ENCODE data around the gene CST2.
"Not testable (repeated sequence)": the region's sequence is repeated elsewhere in the genome, so short reads cannot be mapped to it uniquely, and the experiment has no call there.

The CST2 gene

DNA sequence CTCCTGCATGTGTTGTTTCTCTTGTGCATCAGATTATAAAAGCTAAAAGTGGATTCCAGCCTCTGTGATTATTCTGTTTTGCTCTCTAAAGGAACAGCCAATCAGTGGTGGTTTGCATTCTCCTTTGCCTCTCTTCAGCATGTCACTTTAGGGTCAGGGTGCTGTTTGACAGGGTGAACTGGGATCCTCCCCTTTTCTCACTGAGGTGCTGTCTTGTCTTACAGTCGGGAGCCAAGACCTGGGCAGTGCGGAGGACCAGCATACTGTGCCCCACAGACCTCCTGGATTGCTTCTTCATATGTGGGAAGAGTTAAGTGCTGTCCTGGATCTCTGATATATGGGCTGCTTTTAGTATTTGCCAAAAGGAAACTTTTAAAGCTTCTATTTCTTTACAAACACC lies 15.2 kb upstream of the CST2 start:
- Histone ChIP-seq H3K4me3 (replicated peaks; ENCODE audit: insufficient read depth, low read length) (no peak overlapping the region), H3K27me3 (ENCODE audit: insufficient read depth, poor library complexity, severe bottlenecking) (no peaks in the 10 kb centered on the region), H3K27ac (replicated peaks) (no peak overlapping the region)
- no peak for DNase-seq (ENCODE audit: low read depth in 1 of 2, low spot score in 1 of 2)
- TF ChIP-seq GABPA (IDR thresholded peaks at IDR 0.05; ENCODE audit: low read depth) (no peak), POLR2AphosphoS5 (IDR thresholded peaks at IDR 0.05; ENCODE audit: low read depth) (no peak), SPI1 (IDR thresholded peaks at IDR 0.05; ENCODE audit: borderline replicate concordance, low read depth) (no peak)
- TF ChIP-seq, protein P1, sequence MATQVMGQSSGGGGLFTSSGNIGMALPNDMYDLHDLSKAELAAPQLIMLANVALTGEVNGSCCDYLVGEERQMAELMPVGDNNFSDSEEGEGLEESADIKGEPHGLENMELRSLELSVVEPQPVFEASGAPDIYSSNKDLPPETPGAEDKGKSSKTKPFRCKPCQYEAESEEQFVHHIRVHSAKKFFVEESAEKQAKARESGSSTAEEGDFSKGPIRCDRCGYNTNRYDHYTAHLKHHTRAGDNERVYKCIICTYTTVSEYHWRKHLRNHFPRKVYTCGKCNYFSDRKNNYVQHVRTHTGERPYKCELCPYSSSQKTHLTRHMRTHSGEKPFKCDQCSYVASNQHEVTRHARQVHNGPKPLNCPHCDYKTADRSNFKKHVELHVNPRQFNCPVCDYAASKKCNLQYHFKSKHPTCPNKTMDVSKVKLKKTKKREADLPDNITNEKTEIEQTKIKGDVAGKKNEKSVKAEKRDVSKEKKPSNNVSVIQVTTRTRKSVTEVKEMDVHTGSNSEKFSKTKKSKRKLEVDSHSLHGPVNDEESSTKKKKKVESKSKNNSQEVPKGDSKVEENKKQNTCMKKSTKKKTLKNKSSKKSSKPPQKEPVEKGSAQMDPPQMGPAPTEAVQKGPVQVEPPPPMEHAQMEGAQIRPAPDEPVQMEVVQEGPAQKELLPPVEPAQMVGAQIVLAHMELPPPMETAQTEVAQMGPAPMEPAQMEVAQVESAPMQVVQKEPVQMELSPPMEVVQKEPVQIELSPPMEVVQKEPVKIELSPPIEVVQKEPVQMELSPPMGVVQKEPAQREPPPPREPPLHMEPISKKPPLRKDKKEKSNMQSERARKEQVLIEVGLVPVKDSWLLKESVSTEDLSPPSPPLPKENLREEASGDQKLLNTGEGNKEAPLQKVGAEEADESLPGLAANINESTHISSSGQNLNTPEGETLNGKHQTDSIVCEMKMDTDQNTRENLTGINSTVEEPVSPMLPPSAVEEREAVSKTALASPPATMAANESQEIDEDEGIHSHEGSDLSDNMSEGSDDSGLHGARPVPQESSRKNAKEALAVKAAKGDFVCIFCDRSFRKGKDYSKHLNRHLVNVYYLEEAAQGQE (IDR thresholded peaks at IDR 0.05; ENCODE audit: insufficient replicate concordance, low read depth): no peak
- TF ChIP-seq, protein P2, sequence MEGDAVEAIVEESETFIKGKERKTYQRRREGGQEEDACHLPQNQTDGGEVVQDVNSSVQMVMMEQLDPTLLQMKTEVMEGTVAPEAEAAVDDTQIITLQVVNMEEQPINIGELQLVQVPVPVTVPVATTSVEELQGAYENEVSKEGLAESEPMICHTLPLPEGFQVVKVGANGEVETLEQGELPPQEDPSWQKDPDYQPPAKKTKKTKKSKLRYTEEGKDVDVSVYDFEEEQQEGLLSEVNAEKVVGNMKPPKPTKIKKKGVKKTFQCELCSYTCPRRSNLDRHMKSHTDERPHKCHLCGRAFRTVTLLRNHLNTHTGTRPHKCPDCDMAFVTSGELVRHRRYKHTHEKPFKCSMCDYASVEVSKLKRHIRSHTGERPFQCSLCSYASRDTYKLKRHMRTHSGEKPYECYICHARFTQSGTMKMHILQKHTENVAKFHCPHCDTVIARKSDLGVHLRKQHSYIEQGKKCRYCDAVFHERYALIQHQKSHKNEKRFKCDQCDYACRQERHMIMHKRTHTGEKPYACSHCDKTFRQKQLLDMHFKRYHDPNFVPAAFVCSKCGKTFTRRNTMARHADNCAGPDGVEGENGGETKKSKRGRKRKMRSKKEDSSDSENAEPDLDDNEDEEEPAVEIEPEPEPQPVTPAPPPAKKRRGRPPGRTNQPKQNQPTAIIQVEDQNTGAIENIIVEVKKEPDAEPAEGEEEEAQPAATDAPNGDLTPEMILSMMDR (IDR thresholded peaks at IDR 0.05; ENCODE audit: insufficient read depth, low read length): no peak

DNA sequence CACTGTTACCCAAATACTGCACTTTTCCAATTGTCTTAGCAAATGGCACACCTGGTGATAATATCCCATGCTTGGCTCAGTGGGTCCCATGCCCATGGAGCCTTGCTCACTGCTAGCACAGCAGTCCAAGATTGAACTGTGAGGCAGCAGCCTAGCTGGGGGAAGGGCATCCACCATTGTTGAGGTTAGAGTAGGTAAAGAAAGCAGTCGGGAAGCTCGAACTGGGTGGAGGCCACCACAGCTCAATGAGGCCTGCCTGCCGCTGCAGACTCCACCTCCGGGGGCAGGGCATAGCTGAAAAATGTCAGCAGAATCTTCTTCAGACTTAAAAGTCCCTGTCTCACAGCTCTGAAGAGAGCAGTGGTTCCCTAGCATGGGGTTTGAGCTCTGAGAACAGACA lies 9.2 kb upstream of the CST2 start:
- H3K27me3 ChIP-seq (ENCODE audit: insufficient read depth, poor library complexity, severe bottlenecking): no peaks in the 10 kb centered on the region
- H3K27ac ChIP-seq (replicated peaks): no peak overlapping the region
- DNase-seq (ENCODE audit: low read depth in 1 of 2, low spot score in 1 of 2): no peak
- TF ChIP-seq, protein P2 (IDR thresholded peaks at IDR 0.05; ENCODE audit: insufficient read depth, low read length): no peak
- TF ChIP-seq POLR2AphosphoS5 (IDR thresholded peaks at IDR 0.05; ENCODE audit: low read depth) (no peak), SPI1 (IDR thresholded peaks at IDR 0.05; ENCODE audit: borderline replicate concordance, low read depth) (no peak), GABPA (IDR thresholded peaks at IDR 0.05; ENCODE audit: low read depth) (no peak)
- TF ChIP-seq, protein P1 (IDR thresholded peaks at IDR 0.05; ENCODE audit: insufficient replicate concordance, low read depth): no peak
- H3K4me3 ChIP-seq (replicated peaks; ENCODE audit: insufficient read depth, low read length): no peak overlapping the region

DNA sequence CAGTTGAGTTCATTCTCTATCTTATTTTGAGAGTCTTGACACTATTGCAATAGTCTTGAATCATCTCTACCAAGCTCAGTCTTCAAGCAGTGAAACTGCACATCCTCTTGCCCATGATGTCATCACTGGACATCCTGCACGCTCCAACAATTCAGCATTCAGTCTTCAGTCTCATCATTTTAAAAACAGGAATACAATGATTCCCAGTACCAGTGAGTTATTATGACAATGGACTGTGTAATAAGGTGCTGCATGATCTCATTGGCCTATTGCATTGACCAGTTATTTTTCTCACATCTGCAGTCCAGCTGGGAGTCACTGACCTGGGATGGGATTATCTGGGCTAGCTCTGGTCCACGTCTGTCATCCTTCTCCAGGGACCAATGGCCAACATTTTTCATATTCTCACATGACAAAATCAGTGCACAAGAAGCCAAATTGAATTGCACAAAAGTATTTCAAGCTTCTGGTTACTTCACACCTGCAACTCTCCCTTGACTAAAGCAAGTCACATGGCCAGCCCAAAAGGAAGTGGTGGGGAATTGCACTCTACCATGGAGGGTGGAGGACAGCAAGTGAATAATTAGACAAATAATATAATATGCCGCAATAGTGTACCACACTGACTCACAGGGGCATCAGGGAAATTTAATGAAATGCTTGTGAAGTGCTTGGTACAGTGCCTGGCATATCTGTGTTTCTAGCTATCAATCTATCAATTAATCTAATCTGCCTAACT lies 6.4 kb upstream of the CST2 start:
- TF ChIP-seq, protein P2 (IDR thresholded peaks at IDR 0.05; ENCODE audit: insufficient read depth, low read length): no peak
- TF ChIP-seq POLR2AphosphoS5 (IDR thresholded peaks at IDR 0.05; ENCODE audit: low read depth) (no peak), SPI1 (IDR thresholded peaks at IDR 0.05; ENCODE audit: borderline replicate concordance, low read depth) (no peak), GABPA (IDR thresholded peaks at IDR 0.05; ENCODE audit: low read depth) (no peak)
- TF ChIP-seq, protein P1 (IDR thresholded peaks at IDR 0.05; ENCODE audit: insufficient replicate concordance, low read depth): no peak
- no peak overlapping the region for H3K27ac ChIP-seq (replicated peaks)
- no peaks in the 10 kb centered on the region for H3K27me3 ChIP-seq (ENCODE audit: insufficient read depth, poor library complexity, severe bottlenecking)
- H3K4me3 ChIP-seq (replicated peaks; ENCODE audit: insufficient read depth, low read length): no peak overlapping the region
- DNase-seq (ENCODE audit: low read depth in 1 of 2, low spot score in 1 of 2): no peak

DNA sequence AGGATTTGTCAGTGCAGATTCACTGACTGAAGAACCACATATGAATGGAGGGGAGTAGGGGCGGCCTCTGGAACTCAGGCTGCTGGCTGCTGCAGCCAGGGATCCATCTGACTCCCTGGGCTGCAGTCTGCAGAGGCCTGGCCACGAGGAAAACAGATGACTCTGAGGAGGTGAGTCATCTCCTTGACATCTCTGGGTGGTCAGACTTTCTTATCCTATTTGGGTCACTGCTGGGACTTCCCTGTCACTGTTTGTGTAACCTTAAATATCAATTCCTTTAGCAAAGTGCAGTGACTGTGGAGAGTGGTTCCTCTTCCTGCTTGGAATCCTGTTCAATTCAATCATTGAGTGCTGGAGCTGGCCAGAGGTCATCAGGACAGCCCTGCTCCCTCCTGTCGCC lies 5.4 kb upstream of the CST2 start:
- H3K27me3 ChIP-seq (ENCODE audit: insufficient read depth, poor library complexity, severe bottlenecking); H3K4me3 ChIP-seq (replicated peaks; ENCODE audit: insufficient read depth, low read length); DNase-seq (ENCODE audit: low read depth in 1 of 2, low spot score in 1 of 2); H3K27ac ChIP-seq (replicated peaks): not testable (repeated sequence)
